Ishikawa (cell line): Measurements from ENCODE around the gene CDC37.

Experiments
- CREB1 ChIP-seq: IDR thresholded peaks from 2 replicates; pipeline ENCODE4 v1.6.1; 2012; ENCODE audit warnings: low read depth
- EGR1 ChIP-seq: IDR thresholded peaks from 2 replicates; pipeline ENCODE4 v1.6.1; 2012
- EP300 ChIP-seq: IDR thresholded peaks from 2 replicates; pipeline ENCODE4 v1.6.1; 2012; ENCODE audit warnings: borderline replicate concordance
- NFIC ChIP-seq: IDR thresholded peaks from 2 replicates; pipeline ENCODE4 v1.6.1; 2012
- RAD21 ChIP-seq: IDR thresholded peaks from 2 replicates; pipeline ENCODE4 v1.6.1; 2012; ENCODE audit warnings: low read depth
- TAF1 ChIP-seq: IDR thresholded peaks from 2 replicates; pipeline ENCODE4 v1.6.1; 2012; ENCODE audit warnings: low read depth, mild to moderate bottlenecking
- TCF12 ChIP-seq: IDR thresholded peaks from 2 replicates; pipeline ENCODE4 v1.6.1; 2012; ENCODE audit warnings: low read depth
- YY1 ChIP-seq: IDR thresholded peaks from 2 replicates; pipeline ENCODE4 v1.6.1; 2012; ENCODE audit warnings: low read depth
- ZBTB7A ChIP-seq: IDR thresholded peaks from 2 replicates; pipeline ENCODE4 v1.6.1; 2012; ENCODE audit warnings: low read depth
- TF ChIP-seq, protein P1 (sequence below): IDR thresholded peaks from 2 replicates; pipeline ENCODE4 v1.6.1; 2012
- TF ChIP-seq, protein P2 (sequence below): IDR thresholded peaks from 2 replicates; pipeline ENCODE4 v1.6.1; 2012

DNA sequence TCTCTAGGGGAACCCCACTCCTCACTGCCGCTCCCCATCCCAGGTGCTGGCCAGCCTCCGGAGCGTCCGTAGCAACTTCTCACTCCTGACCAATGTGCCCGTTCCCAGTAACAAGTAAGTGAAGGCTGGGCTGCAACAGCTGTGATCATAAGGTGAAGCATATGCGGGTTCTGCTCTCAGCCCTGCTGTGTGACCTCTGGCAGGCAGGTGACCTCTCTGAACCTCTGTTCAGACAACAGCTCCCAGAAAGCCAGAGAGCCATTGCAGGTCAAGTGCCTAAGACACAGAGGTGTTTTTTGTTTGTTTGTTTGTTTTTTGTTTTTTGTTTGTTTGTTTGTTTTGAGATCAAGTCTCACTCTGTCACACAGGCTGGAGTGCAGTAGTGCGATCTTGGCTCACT, 45.7 kb upstream of the CDC37 start:
- TF ChIP-seq, protein P1, sequence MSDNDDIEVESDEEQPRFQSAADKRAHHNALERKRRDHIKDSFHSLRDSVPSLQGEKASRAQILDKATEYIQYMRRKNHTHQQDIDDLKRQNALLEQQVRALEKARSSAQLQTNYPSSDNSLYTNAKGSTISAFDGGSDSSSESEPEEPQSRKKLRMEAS: no peak
- TF ChIP-seq CREB1: no peak
- TF ChIP-seq TCF12: no peak
- no peak for TF ChIP-seq EP300
- TF ChIP-seq ZBTB7A: no peak
- no peak for TF ChIP-seq NFIC
- TF ChIP-seq YY1: no peak
- TF ChIP-seq, protein P2, sequence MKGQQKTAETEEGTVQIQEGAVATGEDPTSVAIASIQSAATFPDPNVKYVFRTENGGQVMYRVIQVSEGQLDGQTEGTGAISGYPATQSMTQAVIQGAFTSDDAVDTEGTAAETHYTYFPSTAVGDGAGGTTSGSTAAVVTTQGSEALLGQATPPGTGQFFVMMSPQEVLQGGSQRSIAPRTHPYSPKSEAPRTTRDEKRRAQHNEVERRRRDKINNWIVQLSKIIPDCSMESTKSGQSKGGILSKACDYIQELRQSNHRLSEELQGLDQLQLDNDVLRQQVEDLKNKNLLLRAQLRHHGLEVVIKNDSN: no peak
- TF ChIP-seq RAD21: no peak
- TF ChIP-seq TAF1: no peak
- no peak for TF ChIP-seq EGR1
